ENCODE results near the gene CLIP2.
"Not testable (repeated sequence)": the region's sequence is repeated elsewhere in the genome, so short reads cannot be mapped to it uniquely, and the experiment has no call there.

Gene CLIP2

DNA sequence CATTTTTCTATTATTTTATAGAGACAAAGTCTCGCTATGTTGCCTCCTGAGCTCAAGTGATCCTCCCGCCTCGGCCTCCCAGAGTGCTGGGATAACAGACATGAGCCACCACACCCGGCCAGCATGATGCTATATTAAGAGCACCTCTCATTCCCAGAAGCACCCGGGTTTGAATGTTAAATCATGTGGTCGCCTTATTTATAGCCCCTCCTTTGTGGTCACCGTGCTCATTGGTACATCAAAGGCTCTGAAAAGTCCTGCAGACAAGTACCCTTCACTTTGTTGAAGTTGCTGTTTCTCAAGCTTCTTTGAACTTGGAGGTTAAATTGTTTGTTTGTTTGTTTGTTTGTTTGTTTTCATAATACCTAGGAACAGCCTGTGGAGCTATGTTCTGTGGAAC, 40.0 kb downstream of the CLIP2 start:
- no peak for DNase-seq
- Mint-ChIP-seq H3K27ac (no peak overlapping the region), H3K27me3 (no peaks in the 10 kb centered on the region), H3K9me3 (no peaks in the 10 kb centered on the region), H3K4me1 (no peaks in the 10 kb centered on the region), H3K4me3 (no peak overlapping the region)
- no peak for ATAC-seq

- Mint-ChIP-seq H3K9me3 (no peaks in the 10 kb centered on the region), H3K4me3 (no peak overlapping the region), H3K27ac (no peak overlapping the region), H3K27me3 (no peaks in the 10 kb centered on the region), H3K4me1 (no peaks in the 10 kb centered on the region)
- ATAC-seq: no peak
- no peak for DNase-seq
These were observed 43.4 kb downstream of the CLIP2 start for GRCh38 chr7:74332373-74333176.

- ATAC-seq (no peak), DNase-seq (no peak)
- Mint-ChIP-seq H3K27ac (no peak overlapping the region), H3K9me3 (no peaks in the 10 kb centered on the region), H3K4me3 (no peak overlapping the region), H3K27me3 (no peaks in the 10 kb centered on the region), H3K4me1 (peaks cover 6% of the 10 kb centered on the region)
These were observed 44.8 kb downstream of the CLIP2 start for GRCh38 chr7:74334030-74334429.

DNA sequence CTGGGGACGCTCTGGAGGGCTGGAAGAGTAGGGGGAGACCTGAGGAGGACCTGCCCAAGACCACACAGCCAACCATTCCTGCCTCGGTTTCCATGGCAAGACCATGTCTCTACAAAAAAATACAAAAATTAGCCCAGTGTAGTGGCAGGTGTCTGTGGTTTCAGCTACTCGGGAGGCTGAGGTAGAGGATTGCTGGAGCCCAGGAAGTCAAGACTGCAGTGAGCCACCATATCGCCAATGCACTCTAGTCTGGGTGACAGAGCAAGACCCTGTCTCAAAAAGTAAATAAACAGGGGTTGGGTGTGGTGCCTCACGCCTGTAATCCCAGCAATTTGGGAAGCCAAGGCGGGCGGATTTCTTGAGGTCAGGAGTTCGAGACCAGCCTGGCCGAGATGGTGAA, 48.7 kb downstream of the CLIP2 start:
- Mint-ChIP-seq H3K4me3 (no peak overlapping the region), H3K9me3 (no peaks in the 10 kb centered on the region), H3K27ac (no peak overlapping the region), H3K27me3 (no peaks in the 10 kb centered on the region), H3K4me1 (peaks cover 11% of the 10 kb centered on the region)
- DNase-seq: no peak
- no peak for ATAC-seq

DNA sequence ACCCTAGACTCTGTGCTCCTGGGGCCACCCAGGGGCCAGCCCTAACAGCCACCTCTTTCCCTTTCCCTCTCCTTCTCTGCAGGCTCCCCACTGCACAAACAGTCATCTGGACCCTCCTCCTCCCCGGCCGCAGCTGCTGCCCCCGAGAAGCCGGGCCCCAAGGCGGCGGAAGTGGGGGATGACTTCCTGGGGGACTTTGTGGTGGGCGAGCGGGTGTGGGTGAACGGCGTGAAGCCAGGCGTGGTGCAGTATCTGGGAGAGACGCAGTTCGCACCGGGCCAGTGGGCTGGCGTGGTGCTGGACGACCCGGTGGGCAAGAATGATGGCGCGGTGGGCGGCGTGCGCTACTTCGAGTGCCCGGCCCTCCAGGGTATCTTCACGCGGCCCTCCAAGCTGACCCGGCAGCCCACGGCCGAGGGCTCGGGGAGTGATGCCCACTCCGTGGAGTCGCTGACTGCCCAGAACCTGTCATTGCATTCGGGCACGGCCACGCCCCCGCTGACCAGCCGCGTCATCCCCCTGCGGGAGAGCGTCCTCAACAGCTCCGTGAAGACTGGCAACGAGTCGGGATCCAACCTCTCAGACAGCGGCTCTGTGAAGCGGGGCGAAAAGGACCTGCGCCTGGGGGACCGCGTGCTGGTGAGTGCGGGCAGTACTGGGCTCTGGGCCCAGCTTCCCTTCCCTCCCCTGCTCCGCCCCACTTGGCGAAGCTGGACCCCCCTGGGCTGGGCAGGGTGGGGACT, 49.3 kb downstream of the CLIP2 start:
- Mint-ChIP-seq H3K9me3 (no peaks in the 10 kb centered on the region), H3K4me3 (no peak overlapping the region), H3K4me1 (peaks cover 11% of the 10 kb centered on the region), H3K27ac (no peak overlapping the region), H3K27me3 (no peaks in the 10 kb centered on the region)
- DNase-seq (no peak), ATAC-seq (no peak)

DNA sequence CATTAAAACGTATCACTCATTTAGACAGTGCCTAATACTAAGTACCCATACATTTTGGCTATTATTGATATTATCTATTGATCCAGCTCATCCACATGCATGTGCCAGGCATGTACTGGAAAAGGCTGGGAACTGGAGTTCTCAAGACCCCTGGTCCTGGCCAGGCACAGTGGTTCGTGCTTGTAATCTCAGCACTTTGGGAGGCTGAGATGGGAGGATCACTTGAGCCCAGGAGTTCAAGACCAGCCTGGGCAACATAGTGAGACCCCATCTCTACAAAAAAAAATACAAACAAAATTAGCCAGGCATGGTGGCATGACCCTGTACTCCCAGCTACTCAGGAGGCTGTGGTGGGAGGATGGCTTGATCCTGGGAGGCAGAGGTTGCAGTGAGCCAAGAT, 50.4 kb downstream of the CLIP2 start:
- H3K9me3 Mint-ChIP-seq, H3K27me3 Mint-ChIP-seq, H3K4me3 Mint-ChIP-seq, DNase-seq, ATAC-seq: not testable (repeated sequence)
- Mint-ChIP-seq H3K27ac (peak overlapping the region in 1 of 2 donors; percentile 85), H3K4me1 (peaks cover 11% of the 10 kb centered on the region)

DNA sequence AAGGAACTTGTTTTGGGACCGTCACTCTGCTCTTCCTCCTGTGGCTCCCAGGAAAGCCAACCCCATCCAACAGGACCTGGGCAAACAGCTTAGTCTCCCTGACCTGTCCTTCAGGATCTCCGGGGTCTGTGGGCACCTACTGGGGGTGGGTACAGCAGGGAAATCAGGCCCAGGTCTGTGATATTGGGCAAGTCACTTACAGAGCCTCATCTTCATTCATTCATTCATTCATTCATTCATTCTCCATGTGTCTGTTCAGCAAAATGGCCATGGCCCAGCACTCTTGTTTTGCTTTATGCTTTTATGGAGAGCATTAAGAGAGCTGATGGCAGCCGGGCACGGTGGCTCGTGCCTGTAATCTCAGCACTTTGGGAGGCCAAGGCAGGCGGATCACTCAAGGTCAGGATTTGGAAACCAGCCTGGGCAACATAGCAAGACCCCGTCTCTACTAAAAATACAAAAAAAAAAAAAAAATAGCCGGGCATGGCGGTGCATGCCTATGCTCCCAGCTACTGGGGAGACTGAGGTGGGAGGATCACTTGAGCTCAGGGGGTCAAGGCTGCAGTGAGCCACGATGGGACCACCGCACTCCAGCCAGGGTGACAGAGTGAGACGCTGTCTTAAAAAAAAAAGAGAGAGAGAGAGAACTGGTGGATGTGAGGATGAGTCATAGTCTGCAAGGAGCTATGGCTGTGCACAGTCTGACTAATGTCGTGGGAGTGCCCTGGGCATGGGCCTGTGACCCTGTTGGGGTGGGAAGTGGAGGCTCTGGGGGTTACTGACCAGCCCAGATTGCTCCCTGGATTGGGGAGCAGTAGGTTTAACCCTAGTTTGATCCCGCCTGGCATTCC, 54.3 kb downstream of the CLIP2 start:
- peaks cover 6% of the 10 kb centered on the region for H3K4me1 Mint-ChIP-seq
- H3K27me3 Mint-ChIP-seq: no peaks in the 10 kb centered on the region
- no peaks in the 10 kb centered on the region for H3K9me3 Mint-ChIP-seq
- no peak for DNase-seq
- H3K4me3 Mint-ChIP-seq: no peak overlapping the region
- peak; percentile 55 for ATAC-seq
- H3K27ac Mint-ChIP-seq: no peak overlapping the region

- peaks cover 5% of the 10 kb centered on the region for H3K4me1 Mint-ChIP-seq
- no peak overlapping the region for H3K4me3 Mint-ChIP-seq
- no peaks in the 10 kb centered on the region for H3K9me3 Mint-ChIP-seq
- H3K27me3 Mint-ChIP-seq: no peaks in the 10 kb centered on the region
- ATAC-seq: no peak
- H3K27ac Mint-ChIP-seq: no peak overlapping the region
- DNase-seq: no peak
These were observed 54.9 kb downstream of the CLIP2 start for GRCh38 chr7:74344132-74344496.

DNA sequence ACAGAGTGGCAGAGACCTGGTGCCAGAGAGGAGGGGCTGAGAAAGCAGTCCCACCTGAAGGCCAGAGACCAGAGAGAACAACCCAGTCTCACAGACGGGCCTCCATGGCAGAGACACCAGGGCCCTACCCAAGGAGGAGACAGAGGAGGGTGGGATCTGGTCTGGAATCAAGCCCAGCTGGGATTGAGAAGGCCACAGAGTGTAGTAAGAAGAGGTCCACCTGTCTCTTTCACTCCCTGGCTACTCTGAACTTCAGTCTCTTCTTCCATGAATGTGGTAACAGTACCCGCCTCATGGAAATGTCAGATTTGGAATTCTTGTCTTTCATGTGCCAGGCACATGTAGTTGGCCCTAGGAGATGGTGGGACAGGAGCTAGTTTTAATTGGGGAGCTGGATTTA, 55.6 kb downstream of the CLIP2 start:
- Mint-ChIP-seq H3K9me3 (no peaks in the 10 kb centered on the region), H3K27me3 (no peaks in the 10 kb centered on the region), H3K4me3 (no peak overlapping the region), H3K27ac (no peak overlapping the region), H3K4me1 (peaks cover 5% of the 10 kb centered on the region)
- ATAC-seq: no peak
- DNase-seq: no peak

- no peaks in the 10 kb centered on the region for H3K9me3 Mint-ChIP-seq
- ATAC-seq (no peak), DNase-seq (no peak)
- H3K4me3 Mint-ChIP-seq: no peak overlapping the region
- no peak overlapping the region for H3K27ac Mint-ChIP-seq
- H3K27me3 Mint-ChIP-seq: no peaks in the 10 kb centered on the region
- no peaks in the 10 kb centered on the region for H3K4me1 Mint-ChIP-seq
These were observed 56.8 kb downstream of the CLIP2 start for GRCh38 chr7:74345970-74346369.

DNA sequence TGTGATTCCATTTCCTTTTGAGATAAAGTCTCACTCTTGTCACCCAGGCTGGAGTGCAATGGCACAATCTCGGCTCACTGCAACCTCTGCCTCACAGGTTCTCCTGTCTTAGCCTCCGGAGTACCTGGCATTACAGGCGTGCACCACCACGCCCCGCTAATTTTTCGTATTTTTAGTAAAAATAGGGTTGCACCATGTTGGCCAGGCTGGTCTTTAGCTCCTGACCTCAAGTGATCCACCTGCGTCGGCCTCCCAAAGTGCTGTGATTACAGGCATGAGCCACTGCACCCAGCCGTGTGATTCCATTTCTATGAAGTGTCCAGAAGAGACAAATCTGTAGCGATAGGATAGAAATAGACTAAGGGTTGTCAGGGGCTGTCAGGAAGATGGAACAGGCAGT, 60.4 kb downstream of the CLIP2 start:
- no peaks in the 10 kb centered on the region for H3K27me3 Mint-ChIP-seq
- H3K4me1 Mint-ChIP-seq: no peaks in the 10 kb centered on the region
- H3K4me3 Mint-ChIP-seq: no peak overlapping the region
- DNase-seq (no peak), ATAC-seq (no peak)
- H3K27ac Mint-ChIP-seq: no peak overlapping the region
- no peaks in the 10 kb centered on the region for H3K9me3 Mint-ChIP-seq

- no peak for ATAC-seq
- H3K9me3 Mint-ChIP-seq: no peaks in the 10 kb centered on the region
- peaks cover 5% of the 10 kb centered on the region for H3K4me1 Mint-ChIP-seq
- no peak for DNase-seq
- H3K27me3 Mint-ChIP-seq: no peaks in the 10 kb centered on the region
- H3K4me3 Mint-ChIP-seq: no peak overlapping the region
- peak overlapping the region in 1 of 2 donors; percentile 27 for H3K27ac Mint-ChIP-seq
These were observed 61.5 kb downstream of the CLIP2 start for GRCh38 chr7:74350751-74351150.

DNA sequence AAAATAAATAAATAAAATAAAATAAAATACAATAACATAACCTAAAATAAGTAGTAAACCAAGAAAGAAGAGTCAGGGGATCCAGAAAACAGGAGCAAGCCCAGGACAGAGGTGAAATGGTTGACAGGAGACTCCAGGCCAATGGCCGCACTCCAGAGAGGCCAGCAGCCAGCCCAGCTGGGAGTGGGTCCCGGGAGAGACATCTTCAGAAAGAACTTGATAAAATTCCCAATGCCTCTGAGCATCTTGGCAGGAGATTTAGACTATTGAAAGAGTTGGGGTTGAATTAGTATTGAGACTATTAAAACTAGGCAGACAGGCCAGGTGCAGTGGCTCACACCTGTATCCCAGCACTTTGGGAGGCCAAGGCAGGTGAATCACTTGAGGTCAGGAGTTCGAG, 62.6 kb downstream of the CLIP2 start:
- Mint-ChIP-seq H3K4me1 (peaks cover 5% of the 10 kb centered on the region), H3K27ac (no peak overlapping the region), H3K4me3 (no peak overlapping the region), H3K27me3 (no peaks in the 10 kb centered on the region), H3K9me3 (peaks cover 0 to 10% of the 10 kb centered on the region in 2 donors)
- DNase-seq (no peak), ATAC-seq (no peak)

GRCh38 chr7:74352551-74353138, 63.4 kb downstream of the CLIP2 start:
- not testable (repeated sequence) for H3K4me3 Mint-ChIP-seq, H3K27me3 Mint-ChIP-seq, H3K4me1 Mint-ChIP-seq, DNase-seq, H3K27ac Mint-ChIP-seq, ATAC-seq
- H3K9me3 Mint-ChIP-seq: peaks cover 0 to 14% of the 10 kb centered on the region in 2 donors

- Mint-ChIP-seq H3K4me1 (peaks cover 5% of the 10 kb centered on the region), H3K4me3 (no peak overlapping the region), H3K27ac (peak overlapping the region in 1 of 2 donors; percentile 39), H3K9me3 (peaks cover 0 to 14% of the 10 kb centered on the region in 2 donors), H3K27me3 (no peaks in the 10 kb centered on the region)
- no peak for ATAC-seq
- no peak for DNase-seq
These were observed 64.8 kb downstream of the CLIP2 start for GRCh38 chr7:74354009-74354408.

Measured in stimulated activated naive CD8-positive, alpha-beta T cell treated with anti-CD3 and anti-CD28 coated beads, Interleukin-15, amount 100 ng/mL, for 72 hours (primary cell).